NCI-H2196 (cell line): Measurements from ENCODE around the gene ACOX1.
A peak's percentile ranks its signal among the peaks of the same experiment; 100 is the strongest.

Source experiments
- DNase-seq: peaks from one replicate; lab custom pipeline; 2025; ENCODE audit not compliant: unreplicated experiment; lab: John Stamatoyannopoulos, UW

Gene ACOX1

GRCh38 chr17:75937652-75938051 is 41.3 kb downstream of the ACOX1 start:
- no peak for DNase-seq

GRCh38 chr17:75933808-75934207 is 45.2 kb downstream of the ACOX1 start:
- DNase-seq: no peak

- no peak for DNase-seq
Observed at GRCh38 chr17:75932852-75933251, 46.1 kb downstream of the ACOX1 start.

GRCh38 chr17:75931062-75931461 is 47.9 kb downstream of the ACOX1 start:
- DNase-seq: no peak

GRCh38 chr17:75927286-75927922 is 51.6 kb downstream of the ACOX1 start:
- DNase-seq: peak; percentile 66

- no peak for DNase-seq
Observed at GRCh38 chr17:75926456-75926855, 52.5 kb downstream of the ACOX1 start.

GRCh38 chr17:75925912-75926311 is 53.1 kb downstream of the ACOX1 start:
- no peak for DNase-seq

GRCh38 chr17:75925103-75925502 is 53.9 kb downstream of the ACOX1 start:
- DNase-seq: no peak

GRCh38 chr17:75922963-75923874 is 55.7 kb downstream of the ACOX1 start:
- no peak for DNase-seq

GRCh38 chr17:75922173-75922961 is 56.6 kb downstream of the ACOX1 start:
- DNase-seq: no peak

- DNase-seq: no peak
Observed at GRCh38 chr17:75921596-75921995, 57.4 kb downstream of the ACOX1 start.

- DNase-seq: no peak
Observed at GRCh38 chr17:75920045-75920560, 58.9 kb downstream of the ACOX1 start.

GRCh38 chr17:75919611-75920010 is 59.4 kb downstream of the ACOX1 start:
- no peak for DNase-seq

- DNase-seq: no peak
Observed at GRCh38 chr17:75917917-75918445, 61.0 kb downstream of the ACOX1 start.

GRCh38 chr17:75917141-75917916 is 61.6 kb downstream of the ACOX1 start:
- no peak for DNase-seq

- DNase-seq: no peak
Observed at GRCh38 chr17:75915268-75915667, 63.7 kb downstream of the ACOX1 start.

- no peak for DNase-seq
Observed at GRCh38 chr17:75914643-75915267, 64.2 kb downstream of the ACOX1 start.

GRCh38 chr17:75913537-75914210 is 65.3 kb downstream of the ACOX1 start:
- no peak for DNase-seq

- DNase-seq: peak; percentile 81
Observed at GRCh38 chr17:75910699-75911098, 68.3 kb downstream of the ACOX1 start.
